ACHN (cell line): Measurements from ENCODE around the gene HDAC9.

Experiments
- DNase-seq: peaks from one replicate; pipeline ENCODE4 v3.0.0-alpha.2; 2015
- in situ Hi-C: cut with HindIII; loops from 2 replicates; pipeline ENCODE4 v1.10.0; 2017; ENCODE audit warnings: low sequenced_read_pairs, low pct_ligation_motif_present, low pct_unique_long_range_greater_than_20kb

The HDAC9 gene

GRCh38 chr7:18780266-18780665 is 284.7 kb downstream of the HDAC9 start:
- in situ Hi-C loops = loop anchor here (25.0 kb wide), 1 partner anchor 93 kb away; no protein-coding TSS in a partner anchor
- no peak for DNase-seq

GRCh38 chr7:18780938-18781337 is 285.4 kb downstream of the HDAC9 start:
- in situ Hi-C loops = loop anchor here (25.0 kb wide), 1 partner anchor 94 kb away; no protein-coding TSS in a partner anchor
- no peak for DNase-seq

- in situ Hi-C loops = loop anchor here (25.0 kb wide), 1 partner anchor 99 kb away; no protein-coding TSS in a partner anchor
- no peak for DNase-seq
These were observed 290.7 kb downstream of the HDAC9 start for GRCh38 chr7:18786196-18786727.

GRCh38 chr7:18786796-18787195 is 291.2 kb downstream of the HDAC9 start:
- DNase-seq = no peak
- in situ Hi-C loops = loop anchor here (25.0 kb wide), 1 partner anchor 99 kb away; no protein-coding TSS in a partner anchor

- in situ Hi-C loops = loop anchor here (25.0 kb wide), 1 partner anchor 101 kb away; no protein-coding TSS in a partner anchor
- DNase-seq = no peak
These were observed 292.5 kb downstream of the HDAC9 start for GRCh38 chr7:18788026-18788425.

- in situ Hi-C loops = loop anchor here (25.0 kb wide), 1 partner anchor 106 kb away; no protein-coding TSS in a partner anchor
These were observed 297.5 kb downstream of the HDAC9 start for GRCh38 chr7:18792871-18793595.

GRCh38 chr7:18796216-18796615 is 300.7 kb downstream of the HDAC9 start:
- in situ Hi-C loops = loop anchor here (25.0 kb wide), 1 partner anchor 109 kb away; no protein-coding TSS in a partner anchor
- DNase-seq = no peak

More at GRCh38 chr7:18792871-18793595, 297.5 kb downstream of the HDAC9 start:
- DNase-seq = no peak

GRCh38 chr7:18798088-18798906 is 302.7 kb downstream of the HDAC9 start:
- in situ Hi-C loops = loop anchor here (25.0 kb wide), 1 partner anchor 111 kb away; no protein-coding TSS in a partner anchor
- DNase-seq = no peak

- in situ Hi-C loops = loop anchor here (25.0 kb wide), 1 partner anchor 113 kb away; no protein-coding TSS in a partner anchor
- no peak for DNase-seq
These were observed 304.4 kb downstream of the HDAC9 start for GRCh38 chr7:18799899-18800298.

GRCh38 chr7:18803923-18804322 is 308.4 kb downstream of the HDAC9 start:
- in situ Hi-C loops = no loop called here
- DNase-seq = no peak

GRCh38 chr7:18806177-18806576 is 310.6 kb downstream of the HDAC9 start:
- in situ Hi-C loops = no loop called here
- DNase-seq = no peak

GRCh38 chr7:18808026-18808425 is 312.5 kb downstream of the HDAC9 start:
- in situ Hi-C loops = no loop called here
- no peak for DNase-seq

GRCh38 chr7:18815261-18815960 is 319.9 kb downstream of the HDAC9 start:
- in situ Hi-C loops = no loop called here
- no peak for DNase-seq

- DNase-seq = no peak
- in situ Hi-C loops = no loop called here
These were observed 325.4 kb downstream of the HDAC9 start for GRCh38 chr7:18820981-18821380.

- DNase-seq = no peak
- in situ Hi-C loops = no loop called here
These were observed 326.0 kb downstream of the HDAC9 start for GRCh38 chr7:18821554-18821953.

GRCh38 chr7:18824157-18824556 is 328.6 kb downstream of the HDAC9 start:
- in situ Hi-C loops = no loop called here
- DNase-seq = no peak

GRCh38 chr7:18828260-18828993 is 332.9 kb downstream of the HDAC9 start:
- no peak for DNase-seq

More at GRCh38 chr7:18828260-18828993, 332.9 kb downstream of the HDAC9 start:
- in situ Hi-C loops = no loop called here
